Measurements from ENCODE around the gene RAB40C. TPM values are rescaled to one million over a fixed set of nuclear protein-coding genes. Genes with fewer than 3 reads are reported as not detected.

Gene RAB40C
- total RNA-seq, 8 experiments from 2014 or later = 9.3 to 23.8 (median 17.1) TPM

- Histone ChIP-seq H3K27ac (no peak overlapping the region), H3K4me1 (replicated peaks in 1 of 2) (peaks cover 0 to 14% of the 10 kb centered on the region in 2 donors), H3K4me3 (no peak overlapping the region)
- in situ Hi-C loops (cut with MboI; ENCODE audit: low pct_unique_long_range_greater_than_20kb in 2 of 9, low sequenced_read_pairs in 9 of 9, unreplicated experiment in 9 of 9) = no loop called here
- ATAC-seq (replicated peaks in 6 of 8) = no peak
- 40 to 100% (median 77%) methylated on average over 1 to 6 of the region's 10 CpGs; no CpG with 5 or more reads in 3 of the 10 experiments for WGBS, 10 experiments
Observed at GRCh38 chr16:608019-608418, 18.2 kb downstream of the RAB40C start.

- in situ Hi-C loops (cut with MboI; ENCODE audit: low pct_unique_long_range_greater_than_20kb in 2 of 9, low sequenced_read_pairs in 9 of 9, unreplicated experiment in 9 of 9) = no loop called here
- Histone ChIP-seq H3K4me1 (replicated peaks in 1 of 2) (peaks cover 0 to 14% of the 10 kb centered on the region in 2 donors), H3K27ac (no peak overlapping the region), H3K4me3 (no peak overlapping the region)
- WGBS, 10 experiments = 94 to 100% (median 97%) methylated on average over 5 to 11 of the region's 13 CpGs; no CpG with 5 or more reads in 3 of the 10 experiments
- ATAC-seq (replicated peaks in 6 of 8) = no peak
Observed at GRCh38 chr16:609316-609715, 19.4 kb downstream of the RAB40C start.

GRCh38 chr16:609984-610383, 20.1 kb downstream of the RAB40C start:
- in situ Hi-C loops (cut with MboI; ENCODE audit: low pct_unique_long_range_greater_than_20kb in 2 of 9, low sequenced_read_pairs in 9 of 9, unreplicated experiment in 9 of 9) = no loop called here
- H3K4me3 ChIP-seq = no peak overlapping the region
- no peak for ATAC-seq (replicated peaks in 6 of 8)
- H3K27ac ChIP-seq = peak overlapping the region in 1 of 2 donors; percentile 74
- peaks cover 0 to 14% of the 10 kb centered on the region in 2 donors for H3K4me1 ChIP-seq (replicated peaks in 1 of 2)
- WGBS, 10 experiments = 60 to 100% (median 90%) methylated on average over 1 to 5 of the region's 14 CpGs; no CpG with 5 or more reads in 3 of the 10 experiments

GRCh38 chr16:610513-611381, 20.9 kb downstream of the RAB40C start:
- Histone ChIP-seq H3K4me3 (no peak overlapping the region), H3K4me1 (replicated peaks in 1 of 2) (peaks cover 0 to 14% of the 10 kb centered on the region in 2 donors), H3K27ac (peak overlapping the region in 1 of 2 donors; percentile 74)
- WGBS, 10 experiments = 20 to 100% (median 72%) methylated on average over 1 to 9 of the region's 28 CpGs; no CpG with 5 or more reads in 6 of the 10 experiments
- in situ Hi-C loops (cut with MboI; ENCODE audit: low pct_unique_long_range_greater_than_20kb in 2 of 9, low sequenced_read_pairs in 9 of 9, unreplicated experiment in 9 of 9) = no loop called here
- ATAC-seq (replicated peaks in 6 of 8) = peak; percentile 18 to 92 (median 82)

GRCh38 chr16:615122-615521, 25.3 kb downstream of the RAB40C start:
- H3K4me1 ChIP-seq (replicated peaks in 1 of 2) = peaks cover 0 to 10% of the 10 kb centered on the region in 2 donors
- in situ Hi-C loops (cut with MboI; ENCODE audit: low pct_unique_long_range_greater_than_20kb in 2 of 9, low sequenced_read_pairs in 9 of 9, unreplicated experiment in 9 of 9) = no loop called here
- no peak overlapping the region for H3K4me3 ChIP-seq
- ATAC-seq (replicated peaks in 6 of 8) = no peak
- WGBS, 10 experiments = 67 to 100% (median 93%) methylated on average over 1 to 13 of the region's 13 CpGs; no CpG with 5 or more reads in 1 of the 10 experiments
- H3K27ac ChIP-seq = no peak overlapping the region

GRCh38 chr16:616733-617586, 27.1 kb downstream of the RAB40C start:
- no peak overlapping the region for H3K4me3 ChIP-seq
- H3K27ac ChIP-seq = no peak overlapping the region
- peak in 3 of 8 experiments; percentile 17 to 68 (median 32) for ATAC-seq (replicated peaks in 6 of 8)
- in situ Hi-C loops (cut with MboI; ENCODE audit: low pct_unique_long_range_greater_than_20kb in 2 of 9, low sequenced_read_pairs in 9 of 9, unreplicated experiment in 9 of 9) = no loop called here
- WGBS, 10 experiments = 47 to 97% (median 92%) methylated on average over 1 to 16 of the region's 39 CpGs; no CpG with 5 or more reads in 4 of the 10 experiments
- H3K4me1 ChIP-seq (replicated peaks in 1 of 2) = peaks cover 0 to 13% of the 10 kb centered on the region in 2 donors

GRCh38 chr16:617855-618254, 28.0 kb downstream of the RAB40C start:
- peaks cover 6 to 22% of the 10 kb centered on the region in 2 donors for H3K4me1 ChIP-seq (replicated peaks in 1 of 2)
- WGBS, 10 experiments = 0 to 100% (median 80%) methylated on average over 1 to 8 of the region's 16 CpGs; no CpG with 5 or more reads in 5 of the 10 experiments
- in situ Hi-C loops (cut with MboI; ENCODE audit: low pct_unique_long_range_greater_than_20kb in 2 of 9, low sequenced_read_pairs in 9 of 9, unreplicated experiment in 9 of 9) = no loop called here

GRCh38 chr16:619476-620100, 29.7 kb downstream of the RAB40C start:
- 60 to 100% (median 87%) methylated on average over 1 to 10 of the region's 20 CpGs; no CpG with 5 or more reads in 3 of the 10 experiments for WGBS, 10 experiments
- no peak for ATAC-seq (replicated peaks in 6 of 8)
- no peak overlapping the region for H3K27ac ChIP-seq
- no peak overlapping the region for H3K4me3 ChIP-seq
- in situ Hi-C loops (cut with MboI; ENCODE audit: low pct_unique_long_range_greater_than_20kb in 2 of 9, low sequenced_read_pairs in 9 of 9, unreplicated experiment in 9 of 9) = no loop called here
- H3K4me1 ChIP-seq (replicated peaks in 1 of 2) = peaks cover 14 to 39% of the 10 kb centered on the region in 2 donors

More at GRCh38 chr16:617855-618254, 28.0 kb downstream of the RAB40C start:
- Histone ChIP-seq H3K27ac (no peak overlapping the region), H3K4me3 (no peak overlapping the region)
- ATAC-seq (replicated peaks in 6 of 8) = no peak

- Histone ChIP-seq H3K27ac (peak overlapping the region in 1 of 2 donors; percentile 80), H3K4me3 (no peak overlapping the region), H3K4me1 (replicated peaks in 1 of 2) (peaks cover 14 to 45% of the 10 kb centered on the region in 2 donors)
- ATAC-seq (replicated peaks in 6 of 8) = peak in 2 of 8 experiments; percentile 8 to 18
- in situ Hi-C loops (cut with MboI; ENCODE audit: low pct_unique_long_range_greater_than_20kb in 2 of 9, low sequenced_read_pairs in 9 of 9, unreplicated experiment in 9 of 9) = no loop called here
- WGBS, 10 experiments = 70 to 86% (median 84%) methylated on average over 2 to 10 of the region's 41 CpGs; no CpG with 5 or more reads in 5 of the 10 experiments
Observed at GRCh38 chr16:620700-621525, 31.0 kb downstream of the RAB40C start.

GRCh38 chr16:621526-622105, 31.8 kb downstream of the RAB40C start:
- in situ Hi-C loops (cut with MboI; ENCODE audit: low pct_unique_long_range_greater_than_20kb in 2 of 9, low sequenced_read_pairs in 9 of 9, unreplicated experiment in 9 of 9) = no loop called here
- Histone ChIP-seq H3K27ac (peak overlapping the region in 1 of 2 donors; percentile 80), H3K4me1 (replicated peaks in 1 of 2) (peaks cover 14 to 45% of the 10 kb centered on the region in 2 donors)

GRCh38 chr16:622920-623280, 33.0 kb downstream of the RAB40C start:
- H3K27ac ChIP-seq = peak overlapping the region; percentile 14 to 80
- 60 to 97% (median 86%) methylated on average over 2 to 11 of the region's 17 CpGs; no CpG with 5 or more reads in 4 of the 10 experiments for WGBS, 10 experiments
- H3K4me3 ChIP-seq = no peak overlapping the region
- H3K4me1 ChIP-seq (replicated peaks in 1 of 2) = peaks cover 14 to 45% of the 10 kb centered on the region in 2 donors
- ATAC-seq (replicated peaks in 6 of 8) = peak in 2 of 8 experiments; percentile 16 to 23
- in situ Hi-C loops (cut with MboI; ENCODE audit: low pct_unique_long_range_greater_than_20kb in 2 of 9, low sequenced_read_pairs in 9 of 9, unreplicated experiment in 9 of 9) = no loop called here

More at GRCh38 chr16:621526-622105, 31.8 kb downstream of the RAB40C start:
- 60 to 100% (median 96%) methylated on average over 1 to 8 of the region's 21 CpGs; no CpG with 5 or more reads in 3 of the 10 experiments for WGBS, 10 experiments
- H3K4me3 ChIP-seq = no peak overlapping the region
- ATAC-seq (replicated peaks in 6 of 8) = peak in 1 of 8 experiments; percentile 32
